ENCODE data around the gene GPR25.

Gene GPR25

GRCh38 chr1:200872446-200873115, at the start of gene GPR25:
Gene GPR25 (plus strand): TSS chr1:200872981. CDS start chr1:200873038, 57 bp downstream.
- DNase-seq, result no peak

- DNase-seq, result no peak
Measured at GRCh38 chr1:200831091-200831490, 41.7 kb upstream of the GPR25 start.

- DNase-seq, result no peak
Measured at GRCh38 chr1:200834383-200834782, 38.4 kb upstream of the GPR25 start.

- DNase-seq, result no peak
Measured at GRCh38 chr1:200836213-200836612, 36.6 kb upstream of the GPR25 start.

GRCh38 chr1:200837931-200838571, 34.7 kb upstream of the GPR25 start:
- DNase-seq, result no peak

GRCh38 chr1:200838676-200839445, 33.9 kb upstream of the GPR25 start:
- DNase-seq, result no peak

- DNase-seq, result no peak
Measured at GRCh38 chr1:200845360-200845759, 27.4 kb upstream of the GPR25 start.

GRCh38 chr1:200846398-200846797, 26.4 kb upstream of the GPR25 start:
- DNase-seq, result no peak

GRCh38 chr1:200849430-200849829, 23.4 kb upstream of the GPR25 start:
- no peak for DNase-seq

- no peak for DNase-seq
Measured at GRCh38 chr1:200850554-200850953, 22.2 kb upstream of the GPR25 start.

GRCh38 chr1:200856716-200857357, 15.9 kb upstream of the GPR25 start:
- DNase-seq, result no peak

- no peak for DNase-seq
Measured at GRCh38 chr1:200857804-200858203, 15.0 kb upstream of the GPR25 start.

- no peak for DNase-seq
Measured at GRCh38 chr1:200861937-200862647, 10.7 kb upstream of the GPR25 start.

- DNase-seq, result no peak
Measured at GRCh38 chr1:200862713-200863415, 9.9 kb upstream of the GPR25 start.

- no peak for DNase-seq
Measured at GRCh38 chr1:200866116-200866515, 6.7 kb upstream of the GPR25 start.

- no peak for DNase-seq
Measured at GRCh38 chr1:200866521-200866920, 6.3 kb upstream of the GPR25 start.

GRCh38 chr1:200867018-200867811, 5.6 kb upstream of the GPR25 start:
- no peak for DNase-seq

- no peak for DNase-seq
Measured at GRCh38 chr1:200869376-200869752, 3.4 kb upstream of the GPR25 start.

- no peak for DNase-seq
Measured at GRCh38 chr1:200869753-200870391, 2.9 kb upstream of the GPR25 start.

- DNase-seq, result no peak
Measured at GRCh38 chr1:200873116-200873670, 412 bp downstream of the GPR25 start.
